G401.6 (cell line): ENCODE measurements around the gene FSCB.
"Not testable (repeated sequence)": the region's sequence is repeated elsewhere in the genome, so short reads cannot be mapped to it uniquely, and the experiment has no call there.

ENCODE experiments used
- FAIRE-seq: peaks from 2 replicates; lab custom pipeline; 2012; peaks lifted over from hg19 to GRCh38; lab: Jason Lieb, UNC

FSCB gene, protein sequence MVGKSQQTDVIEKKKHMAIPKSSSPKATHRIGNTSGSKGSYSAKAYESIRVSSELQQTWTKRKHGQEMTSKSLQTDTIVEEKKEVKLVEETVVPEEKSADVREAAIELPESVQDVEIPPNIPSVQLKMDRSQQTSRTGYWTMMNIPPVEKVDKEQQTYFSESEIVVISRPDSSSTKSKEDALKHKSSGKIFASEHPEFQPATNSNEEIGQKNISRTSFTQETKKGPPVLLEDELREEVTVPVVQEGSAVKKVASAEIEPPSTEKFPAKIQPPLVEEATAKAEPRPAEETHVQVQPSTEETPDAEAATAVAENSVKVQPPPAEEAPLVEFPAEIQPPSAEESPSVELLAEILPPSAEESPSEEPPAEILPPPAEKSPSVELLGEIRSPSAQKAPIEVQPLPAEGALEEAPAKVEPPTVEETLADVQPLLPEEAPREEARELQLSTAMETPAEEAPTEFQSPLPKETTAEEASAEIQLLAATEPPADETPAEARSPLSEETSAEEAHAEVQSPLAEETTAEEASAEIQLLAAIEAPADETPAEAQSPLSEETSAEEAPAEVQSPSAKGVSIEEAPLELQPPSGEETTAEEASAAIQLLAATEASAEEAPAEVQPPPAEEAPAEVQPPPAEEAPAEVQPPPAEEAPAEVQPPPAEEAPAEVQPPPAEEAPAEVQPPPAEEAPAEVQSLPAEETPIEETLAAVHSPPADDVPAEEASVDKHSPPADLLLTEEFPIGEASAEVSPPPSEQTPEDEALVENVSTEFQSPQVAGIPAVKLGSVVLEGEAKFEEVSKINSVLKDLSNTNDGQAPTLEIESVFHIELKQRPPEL

DNA sequence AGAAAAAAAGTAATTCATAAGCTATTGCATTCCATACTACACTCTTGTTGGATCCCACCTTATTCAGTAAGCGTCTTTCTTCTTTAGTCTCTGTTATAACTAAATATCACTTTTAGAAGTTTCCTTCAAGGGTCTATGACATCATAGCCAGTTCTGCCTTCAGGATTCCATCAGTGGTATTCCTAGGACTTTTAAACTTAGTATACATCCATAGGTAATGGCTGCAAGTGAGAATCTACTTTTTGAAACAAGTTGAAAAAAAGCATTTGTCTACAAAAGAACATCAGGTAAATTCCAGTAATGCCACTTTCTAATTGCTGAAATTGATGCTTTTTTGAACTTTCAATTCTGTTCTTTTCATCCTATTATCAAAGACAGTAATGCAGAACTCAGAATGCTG is at the start of gene FSCB:
FSCB (minus strand) TSS at position 101 of the 400 bp plus-strand sequence. CDS start 296 bp downstream, outside the sequence.
- no peak for FAIRE-seq

DNA sequence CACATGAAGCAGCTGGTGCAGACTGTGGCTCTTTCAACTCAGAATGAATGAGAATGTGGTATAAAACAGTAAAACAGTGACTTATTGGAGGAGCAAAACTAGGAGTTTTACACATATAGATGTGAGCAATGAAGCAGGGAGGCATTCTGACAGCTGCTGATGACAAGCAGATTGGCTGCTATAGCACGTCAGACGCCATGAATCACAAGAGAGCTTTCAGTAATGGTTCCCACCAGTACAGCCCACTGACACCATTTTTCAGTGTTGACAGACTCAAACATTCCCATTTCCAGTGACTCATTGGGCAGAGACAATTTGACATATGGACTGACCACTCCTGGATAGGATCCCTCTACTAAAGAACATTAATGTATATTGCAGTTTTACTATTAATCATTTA is 24.6 kb upstream of the FSCB start:
- no peak for FAIRE-seq

DNA sequence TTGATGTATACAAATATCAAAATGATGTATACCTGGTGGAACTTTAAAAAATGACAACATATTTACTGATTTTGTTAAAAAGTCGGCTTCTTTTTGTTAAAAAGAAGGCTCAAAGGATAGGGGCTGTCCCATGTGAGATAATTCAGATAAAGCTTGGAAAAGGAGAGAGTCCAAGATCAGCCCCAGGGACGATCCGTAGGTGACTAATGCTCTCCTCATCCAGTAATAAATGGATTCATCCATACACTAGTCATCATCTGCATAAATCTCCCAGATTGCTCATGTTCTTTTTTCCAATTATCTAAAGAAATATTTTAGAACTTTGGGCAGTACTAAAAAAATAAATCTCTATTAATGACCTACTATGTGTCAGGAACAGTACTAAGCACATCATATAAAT is 23.4 kb upstream of the FSCB start:
- no peak for FAIRE-seq

DNA sequence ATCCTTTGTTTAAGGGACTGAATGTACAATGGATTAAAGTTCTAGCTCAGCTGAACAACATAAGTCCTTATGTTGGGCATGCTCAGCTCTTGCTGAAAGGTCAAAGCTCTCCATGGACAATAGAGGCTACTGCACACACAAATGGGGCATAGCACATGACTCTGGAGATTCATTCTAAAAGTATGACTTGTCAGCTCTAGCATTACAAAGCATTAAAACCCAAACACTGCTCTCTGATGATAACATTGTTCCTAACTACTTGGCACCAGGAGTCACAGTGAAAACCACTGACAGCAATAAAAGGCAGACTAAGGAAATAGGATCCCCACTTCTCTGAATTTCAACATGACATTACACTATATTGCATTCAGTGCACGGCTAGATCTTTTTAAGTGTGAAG is 21.9 kb upstream of the FSCB start:
- FAIRE-seq, result no peak

DNA sequence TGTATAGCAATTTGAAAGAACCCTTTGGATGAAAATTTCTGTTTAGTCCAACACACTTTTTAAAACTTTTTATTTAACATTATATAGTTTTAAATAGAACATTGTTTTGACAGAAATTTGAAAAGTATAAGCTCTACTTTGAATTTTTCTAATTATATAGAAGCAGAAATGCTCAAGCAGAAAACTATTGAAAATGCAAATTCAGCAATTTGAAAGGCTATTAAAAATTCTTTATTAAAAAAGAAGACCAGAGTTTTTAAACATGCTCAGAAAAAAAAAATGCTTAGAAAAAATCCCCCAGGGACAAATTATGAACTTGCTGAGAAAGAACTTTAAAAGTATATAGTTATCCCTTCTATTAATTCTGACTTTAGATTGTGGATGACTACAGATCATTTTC is 21.1 kb upstream of the FSCB start:
- no peak for FAIRE-seq

DNA sequence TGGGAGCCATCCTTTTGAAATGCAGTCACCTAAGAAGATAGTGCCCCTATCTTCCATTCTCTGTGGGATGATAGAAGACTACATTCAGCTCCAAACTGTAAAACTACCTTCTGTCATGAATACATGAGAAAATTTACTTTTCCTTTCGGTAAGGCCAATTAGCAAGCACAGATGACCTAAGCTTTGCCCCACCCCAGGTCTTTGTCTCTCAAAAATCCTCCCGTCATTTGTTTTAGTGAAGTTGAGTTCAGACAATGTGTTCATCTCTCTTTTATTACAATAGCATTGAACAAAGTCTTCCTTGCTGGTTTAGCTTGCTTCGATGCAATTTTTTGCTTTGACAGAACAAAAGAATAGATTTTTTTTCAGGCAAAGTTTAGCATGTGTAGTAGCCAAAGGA is 18.2 kb upstream of the FSCB start:
- FAIRE-seq, result no peak

DNA sequence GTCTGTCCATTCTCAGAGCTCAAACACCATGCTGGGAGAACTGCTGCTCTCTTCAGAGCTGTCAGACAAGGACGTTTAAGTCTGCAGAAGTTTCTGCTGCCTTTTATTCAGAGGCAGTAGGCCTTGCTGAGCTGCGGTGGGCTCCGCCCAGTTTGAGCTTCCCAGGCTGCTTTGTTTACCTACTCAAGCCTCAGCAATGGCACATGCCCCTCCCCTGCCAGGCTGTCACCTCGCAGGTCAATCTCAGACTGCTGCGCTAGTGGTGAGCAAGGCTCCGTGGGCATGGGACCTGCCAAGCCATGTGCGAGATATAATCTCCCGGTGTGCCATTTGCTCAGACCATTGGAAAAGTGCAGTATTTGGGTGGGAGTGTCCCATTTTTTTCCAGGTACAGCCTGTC is 8.6 kb upstream of the FSCB start:
- FAIRE-seq, result not testable (repeated sequence)

DNA sequence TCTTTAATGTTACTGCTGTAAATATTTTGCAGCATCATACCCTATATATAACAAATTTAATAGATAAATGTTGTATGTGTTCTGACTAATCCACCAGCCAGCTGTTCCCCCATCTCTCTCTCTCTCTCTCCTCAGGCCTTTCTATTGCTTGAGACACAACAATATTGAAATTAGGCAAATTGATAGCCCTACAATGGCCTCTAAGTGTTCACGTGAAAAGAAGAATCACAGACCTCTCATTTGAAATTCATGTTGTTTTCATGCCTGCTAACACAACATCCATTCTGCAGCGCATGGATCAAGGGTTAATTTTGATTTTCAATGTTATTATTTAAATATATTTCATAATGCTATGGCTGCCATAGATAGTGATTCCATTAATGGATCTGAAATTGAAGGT is 1.8 kb upstream of the FSCB start:
- FAIRE-seq, result no peak

DNA sequence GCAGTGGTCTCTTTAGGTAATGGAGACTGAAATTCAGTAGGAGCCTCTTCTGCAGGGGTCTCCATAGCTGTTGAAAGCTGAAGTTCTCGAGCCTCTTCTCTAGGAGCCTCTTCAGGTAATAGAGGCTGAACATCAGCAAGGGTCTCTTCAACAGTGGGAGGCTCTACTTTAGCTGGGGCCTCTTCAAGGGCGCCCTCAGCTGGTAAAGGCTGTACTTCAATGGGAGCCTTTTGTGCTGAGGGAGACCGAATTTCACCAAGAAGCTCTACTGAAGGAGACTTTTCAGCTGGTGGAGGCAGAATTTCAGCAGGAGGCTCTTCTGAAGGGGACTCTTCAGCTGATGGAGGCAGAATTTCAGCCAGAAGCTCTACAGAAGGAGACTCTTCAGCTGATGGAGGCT is 1.5 kb downstream of the FSCB start:
- no peak for FAIRE-seq

DNA sequence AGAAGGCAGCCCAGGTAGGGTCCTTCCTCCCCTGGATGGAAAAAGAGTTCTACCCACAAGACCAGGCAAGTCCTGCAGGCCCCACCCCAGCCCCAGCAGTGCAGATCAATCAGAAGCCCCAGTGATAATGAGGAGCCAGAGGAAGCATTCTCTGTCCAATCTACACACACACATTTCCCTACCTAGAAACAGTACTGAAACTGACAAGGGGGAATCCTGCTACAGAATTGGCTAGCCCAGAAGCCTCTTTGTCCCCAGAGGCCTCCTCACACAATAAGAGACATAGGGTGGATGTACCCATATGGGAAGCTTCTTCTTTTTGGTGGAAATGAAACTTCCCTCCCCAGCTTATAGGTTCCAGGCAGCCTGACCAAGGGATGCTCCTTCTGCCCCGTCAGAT is 9.9 kb downstream of the FSCB start:
- FAIRE-seq, result no peak

DNA sequence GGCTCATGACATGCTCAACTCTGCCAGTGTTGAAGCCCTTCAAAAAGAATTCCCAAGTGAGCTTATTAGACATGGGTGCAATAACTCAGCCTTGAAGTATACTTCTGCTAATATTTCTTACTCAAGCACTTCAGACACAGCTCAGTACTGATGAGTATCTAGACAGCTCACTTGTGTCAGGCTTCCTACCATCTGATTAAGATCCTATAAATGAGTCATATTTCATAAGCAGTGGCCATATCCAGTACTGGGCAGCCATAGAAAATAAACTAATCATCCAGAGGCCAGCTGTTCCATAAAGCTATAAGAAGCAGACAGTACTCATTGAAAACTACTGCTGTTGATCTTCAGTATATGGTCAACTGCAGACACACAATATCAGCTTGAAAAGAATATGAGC is 12.9 kb downstream of the FSCB start:
- FAIRE-seq, result no peak

DNA sequence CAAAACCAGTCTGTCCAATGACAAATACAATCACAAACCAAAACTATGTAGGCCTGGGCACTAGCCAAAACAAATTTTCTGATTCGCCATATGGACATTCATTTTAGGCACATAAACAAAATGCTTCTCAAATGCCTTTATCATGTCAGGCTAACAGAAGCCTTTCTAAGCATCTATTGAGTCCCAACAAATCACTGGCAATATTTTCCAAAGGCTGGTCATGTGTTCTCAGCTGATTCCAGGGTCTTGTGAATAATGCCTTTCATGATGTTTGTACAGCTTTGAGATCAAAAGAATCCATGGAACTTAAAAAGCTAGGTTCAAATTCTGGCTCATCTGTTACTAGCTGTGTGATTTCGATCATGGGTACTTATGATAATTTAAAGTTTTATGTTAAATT is 16.1 kb downstream of the FSCB start:
- FAIRE-seq, result no peak

DNA sequence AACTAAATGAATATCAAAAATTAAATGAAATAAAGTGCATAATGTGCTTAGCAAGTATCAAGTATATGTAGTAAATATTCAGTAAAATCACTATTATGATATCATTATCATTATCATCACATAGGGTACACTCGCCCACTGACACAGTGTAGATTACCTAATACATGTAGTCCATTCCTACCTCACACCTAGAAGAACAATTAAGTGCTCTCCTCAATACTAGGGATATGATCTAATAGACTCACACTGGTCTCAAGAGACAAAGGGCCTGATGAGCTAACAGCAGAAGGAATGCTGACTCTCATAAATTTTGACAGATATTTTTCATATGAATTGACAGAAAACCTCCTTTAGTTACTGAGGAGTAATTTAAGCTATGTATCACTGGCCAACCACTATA is 29.1 kb downstream of the FSCB start:
- no peak for FAIRE-seq

DNA sequence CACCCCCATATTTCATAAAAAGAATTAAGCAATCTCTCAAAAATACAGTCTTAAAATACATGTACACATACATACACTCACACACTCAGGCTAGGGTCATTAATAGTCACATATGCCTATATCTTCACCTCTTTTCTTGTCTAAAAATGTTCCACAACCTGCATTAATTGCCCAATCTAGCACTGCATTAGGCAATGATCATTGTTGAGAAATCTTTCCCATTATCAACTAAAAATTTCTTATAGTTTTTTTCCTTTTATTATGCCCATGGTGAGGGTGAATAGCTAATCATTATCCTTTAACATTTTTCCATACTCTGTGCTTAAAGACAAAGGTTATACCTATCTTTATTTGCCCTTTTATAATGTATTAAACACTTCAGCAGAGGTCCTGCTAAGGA is 38.3 kb downstream of the FSCB start:
- FAIRE-seq, result no peak

DNA sequence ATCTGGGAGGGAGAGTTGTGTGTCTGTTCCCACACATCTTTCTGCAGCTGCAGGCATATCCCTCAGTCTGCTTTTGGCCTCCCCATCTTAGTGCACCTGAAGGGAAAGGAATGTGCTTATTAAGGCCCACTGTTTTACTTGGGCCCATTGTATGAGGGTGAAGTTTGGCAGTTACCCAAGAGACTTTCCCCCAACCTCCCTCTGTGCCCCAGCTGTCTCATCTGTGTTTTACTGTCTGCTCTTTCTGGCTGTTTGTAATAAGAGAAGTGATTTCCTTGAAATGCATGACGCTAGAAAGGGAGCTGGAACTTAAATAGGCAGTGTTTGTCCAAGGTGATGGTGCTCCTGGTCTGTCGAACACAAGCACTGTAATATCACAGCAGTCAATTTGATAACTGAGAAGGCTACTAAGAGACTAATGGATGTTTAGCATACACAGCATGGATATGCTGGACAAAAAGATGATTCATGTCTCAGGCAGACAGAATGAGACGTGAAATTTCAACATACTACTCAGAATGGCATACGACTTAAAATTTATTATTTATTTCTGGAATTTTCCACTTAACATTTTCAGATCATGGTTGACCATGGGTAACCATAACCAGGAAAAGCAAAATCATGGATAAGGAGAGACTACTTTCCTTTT is 43.6 kb downstream of the FSCB start:
- FAIRE-seq, result no peak

DNA sequence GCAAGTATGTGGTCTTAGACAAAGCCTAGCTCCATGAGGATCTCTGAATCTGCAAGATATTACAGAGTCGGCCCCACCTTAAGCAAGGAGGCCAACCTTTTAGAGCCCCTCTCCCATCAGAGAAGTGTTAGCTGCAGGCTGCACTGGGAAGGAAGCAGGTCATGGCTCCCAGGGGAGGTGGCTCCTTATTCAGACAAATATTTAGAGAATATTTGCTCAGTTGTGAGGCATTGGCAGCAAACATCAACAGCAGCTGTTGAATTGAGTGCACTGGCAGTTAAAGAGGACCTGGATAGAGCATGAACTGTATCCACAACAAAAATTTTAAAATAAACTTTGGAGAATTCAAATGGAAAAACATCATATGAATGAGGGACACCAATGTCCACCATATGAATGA is 44.7 kb downstream of the FSCB start:
- no peak for FAIRE-seq

DNA sequence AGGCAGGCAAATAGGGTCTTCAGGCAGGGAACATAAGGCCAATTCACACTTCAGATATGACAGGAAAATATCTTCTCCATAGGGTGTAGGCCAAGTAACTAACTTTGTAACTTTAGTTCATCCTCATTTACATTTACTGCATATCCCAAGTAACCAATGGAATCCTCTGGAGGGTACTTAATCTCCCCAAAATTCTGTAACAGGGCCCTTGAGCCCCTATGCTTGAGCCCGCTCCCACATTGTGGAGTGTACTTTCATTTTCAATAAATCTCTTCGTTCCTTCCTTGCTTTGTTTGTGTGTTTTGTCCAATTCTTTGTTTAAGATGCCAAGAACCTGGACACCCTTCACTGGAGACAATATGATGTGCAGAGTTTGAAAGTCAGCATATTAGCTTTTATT is 45.3 kb downstream of the FSCB start:
- no peak for FAIRE-seq
